Left lung (tissue), 10 donors: ENCODE results near the gene CCL11. TPM values are rescaled to one million over a fixed set of nuclear protein-coding genes. Genes with fewer than 3 reads are reported as not detected.

Experiments used
- ATAC-seq: fragments of 200-7000 bp; cut with Tn5 transposase; one replicate; pipeline ENCODE4 v1.9.1; 2020; ENCODE audit warnings: moderate library complexity
- DNase-seq, 4 donors: peaks; one replicate each; pipeline ENCODE4 v3.0.0-alpha.2; 2013 to 2020
- H3K27ac ChIP-seq, 2 donors: fragments of 200-600 bp; sonication (generic) in 1 of 2; one replicate each; pipeline versions ENCODE4 v1.5.0 to v1.8.0; 2020 to 2021
- H3K27me3 ChIP-seq, 2 donors: fragments of 200-600 bp; sonication (generic) in 1 of 2; one replicate each; pipeline versions ENCODE4 v1.5.0 to v1.8.0; 2020 to 2021
- H3K36me3 ChIP-seq, 2 donors: fragments of 200-600 bp; sonication (generic) in 1 of 2; one replicate each; pipeline versions ENCODE4 v1.5.0 to v1.8.0; 2020 to 2021
- H3K4me1 ChIP-seq, 2 donors: fragments of 200-600 bp; one replicate each; pipeline ENCODE4 v1.8.0; 2021
- H3K4me3 ChIP-seq, 2 donors: fragments of 200-600 bp; sonication (generic) in 1 of 2; one replicate each; pipeline versions ENCODE4 v1.5.0 to v1.8.0; 2020 to 2021; ENCODE audit warnings: mild to moderate bottlenecking in 1 of 2
- H3K9me3 ChIP-seq, 2 donors: fragments of 200-600 bp; sonication (generic) in 1 of 2; one replicate each; pipeline versions ENCODE4 v1.5.0 to v1.8.0; 2020 to 2021
- intact Hi-C, 2 donors: fragments of 100-400 bp; cut with DNase I; formaldehyde crosslinking; loops; one replicate each; pipeline versions ENCODE4 v1.11.2 to v1.14.2; 2022
- polyA plus RNA-seq, 6 donors: library from polyadenylated mRNA; unstranded; fragments of 120-200 nt; gene quantifications; one replicate each; pipeline ENCODE4 v1.2.1, GENCODE V29; 2013; ENCODE audit not compliant: insufficient read length in 6 of 6
- total RNA-seq, 2 donors: library from RNA; stranded (reverse); fragmentation: NEBNext Ultra II Directional; extraction: Animal tissue kit (Norgen Biotek cat#: 25700); gene quantifications; one replicate each; pipeline ENCODE4 v1.2.1, GENCODE V29; 2021
- TF ChIP-seq, protein P1 (sequence below), 2 donors: fragments of 200-600 bp; sonication (generic) in 1 of 2; IDR thresholded peaks; one replicate each; pipeline versions ENCODE4 v1.5.0 to v1.8.0; 2021; ENCODE audit warnings: antibody characterized with exemption in 2 of 2
- donor health status: DM: no; HTN: yes; CAD: no.
- donor health status: DM: no; HTN: no; CAD: no.

The CCL11 gene
- total and polyA plus RNA-seq, 8 donors, result 0.20 to 0.99 (median 0.39) TPM

- intact Hi-C loops, result no loop called here
- TF ChIP-seq, protein P1, sequence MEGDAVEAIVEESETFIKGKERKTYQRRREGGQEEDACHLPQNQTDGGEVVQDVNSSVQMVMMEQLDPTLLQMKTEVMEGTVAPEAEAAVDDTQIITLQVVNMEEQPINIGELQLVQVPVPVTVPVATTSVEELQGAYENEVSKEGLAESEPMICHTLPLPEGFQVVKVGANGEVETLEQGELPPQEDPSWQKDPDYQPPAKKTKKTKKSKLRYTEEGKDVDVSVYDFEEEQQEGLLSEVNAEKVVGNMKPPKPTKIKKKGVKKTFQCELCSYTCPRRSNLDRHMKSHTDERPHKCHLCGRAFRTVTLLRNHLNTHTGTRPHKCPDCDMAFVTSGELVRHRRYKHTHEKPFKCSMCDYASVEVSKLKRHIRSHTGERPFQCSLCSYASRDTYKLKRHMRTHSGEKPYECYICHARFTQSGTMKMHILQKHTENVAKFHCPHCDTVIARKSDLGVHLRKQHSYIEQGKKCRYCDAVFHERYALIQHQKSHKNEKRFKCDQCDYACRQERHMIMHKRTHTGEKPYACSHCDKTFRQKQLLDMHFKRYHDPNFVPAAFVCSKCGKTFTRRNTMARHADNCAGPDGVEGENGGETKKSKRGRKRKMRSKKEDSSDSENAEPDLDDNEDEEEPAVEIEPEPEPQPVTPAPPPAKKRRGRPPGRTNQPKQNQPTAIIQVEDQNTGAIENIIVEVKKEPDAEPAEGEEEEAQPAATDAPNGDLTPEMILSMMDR (IDR thresholded peaks at IDR 0.05), result no peak
- peaks cover 31 to 97% of the 10 kb centered on the region in 2 donors for H3K4me1 ChIP-seq
Measured at GRCh38 chr17:34246881-34247280, 38.7 kb upstream of the CCL11 start.

DNA sequence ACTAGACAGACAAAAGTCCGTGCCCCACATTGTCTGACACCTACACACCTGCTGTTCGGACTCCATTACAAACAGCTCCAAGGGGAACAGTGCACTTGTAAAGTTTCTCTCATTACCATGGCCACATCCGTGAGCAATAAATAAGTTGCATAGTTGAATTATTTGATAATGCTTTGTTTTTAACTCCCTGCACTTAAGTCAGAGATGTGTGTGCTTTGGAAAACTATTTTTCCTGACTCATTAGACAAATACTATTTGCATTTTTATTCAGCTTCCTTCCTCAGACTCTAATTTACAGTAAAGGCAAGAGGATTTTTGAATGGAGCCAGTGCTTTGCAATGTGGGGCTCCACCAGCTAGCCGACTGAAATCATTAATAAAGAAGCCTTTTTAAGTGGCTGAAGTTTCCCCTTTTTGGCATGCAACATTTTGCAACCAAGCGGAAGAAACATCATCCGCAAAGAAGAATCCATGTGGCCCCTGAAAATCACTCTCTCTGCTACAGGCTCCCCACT, 37.0 kb upstream of the CCL11 start:
- Histone ChIP-seq H3K9me3 (no peaks in the 10 kb centered on the region), H3K4me3 (no peak overlapping the region), H3K27me3 (no peaks in the 10 kb centered on the region), H3K36me3 (no peaks in the 10 kb centered on the region), H3K4me1 (peaks cover 42 to 98% of the 10 kb centered on the region in 2 donors), H3K27ac (peak overlapping the region; percentile 49 to 96)
- DNase-seq, result no peak
- TF ChIP-seq, protein P1 (IDR thresholded peaks at IDR 0.05), result no peak
- peak; percentile 39 for ATAC-seq
- intact Hi-C loops, result no loop called here

More at GRCh38 chr17:34246881-34247280, 38.7 kb upstream of the CCL11 start:
- Histone ChIP-seq H3K27ac (peak overlapping the region in 1 of 2 donors; percentile 96), H3K4me3 (no peak overlapping the region), H3K27me3 (no peaks in the 10 kb centered on the region), H3K9me3 (no peaks in the 10 kb centered on the region), H3K36me3 (no peaks in the 10 kb centered on the region)
- ATAC-seq, result no peak
- no peak for DNase-seq

- H3K4me1 ChIP-seq, result peaks cover 44 to 97% of the 10 kb centered on the region in 2 donors
- intact Hi-C loops, result no loop called here
- no peak for ATAC-seq
Measured at GRCh38 chr17:34249061-34249460, 36.5 kb upstream of the CCL11 start.

DNA sequence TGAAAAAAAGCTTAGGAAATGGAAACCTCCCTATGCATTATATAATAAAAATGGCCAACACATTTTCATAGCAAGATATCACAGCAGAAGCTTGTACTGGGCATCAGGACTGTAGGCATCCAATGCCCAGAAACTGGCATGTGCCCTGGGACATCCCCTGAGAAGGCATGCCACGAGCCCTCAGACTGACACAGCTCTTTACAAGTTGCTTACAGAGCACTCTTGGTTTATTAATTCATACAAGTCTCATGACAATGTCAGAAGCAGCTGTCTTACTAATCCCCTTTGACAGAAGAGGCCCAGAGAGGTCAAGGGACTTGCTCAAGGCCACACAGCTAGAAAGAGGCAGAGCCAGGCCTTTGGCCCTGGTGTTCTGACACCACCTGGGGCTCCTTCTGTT, 36.1 kb upstream of the CCL11 start:
- ATAC-seq, result peak; percentile 39
- Histone ChIP-seq H3K27me3 (no peaks in the 10 kb centered on the region), H3K9me3 (no peaks in the 10 kb centered on the region), H3K4me1 (peaks cover 49 to 97% of the 10 kb centered on the region in 2 donors), H3K4me3 (no peak overlapping the region), H3K36me3 (no peaks in the 10 kb centered on the region), H3K27ac (peak overlapping the region; percentile 49 to 96)
- TF ChIP-seq, protein P1 (IDR thresholded peaks at IDR 0.05), result no peak
- peak in 1 of 4 donors; percentile 71 for DNase-seq
- intact Hi-C loops, result no loop called here

More at GRCh38 chr17:34249061-34249460, 36.5 kb upstream of the CCL11 start:
- Histone ChIP-seq H3K27me3 (no peaks in the 10 kb centered on the region), H3K9me3 (no peaks in the 10 kb centered on the region), H3K36me3 (no peaks in the 10 kb centered on the region), H3K27ac (peak overlapping the region; percentile 49 to 96), H3K4me3 (no peak overlapping the region)
- TF ChIP-seq, protein P1 (IDR thresholded peaks at IDR 0.05), result no peak
- DNase-seq, result no peak

- Histone ChIP-seq H3K27ac (no peak overlapping the region), H3K27me3 (no peaks in the 10 kb centered on the region), H3K36me3 (no peaks in the 10 kb centered on the region), H3K4me3 (no peak overlapping the region), H3K9me3 (no peaks in the 10 kb centered on the region), H3K4me1 (peaks cover 61 to 97% of the 10 kb centered on the region in 2 donors)
- no peak for DNase-seq
- no peak for ATAC-seq
- TF ChIP-seq, protein P1 (IDR thresholded peaks at IDR 0.05), result no peak
- intact Hi-C loops, result no loop called here
Measured at GRCh38 chr17:34251186-34251585, 34.4 kb upstream of the CCL11 start.
